K562 (cell line): Measurements from ENCODE around the gene SPARC.

Experiments
- GABPA ChIP-seq: fragments of 200-800 bp; sonication (Bioruptor generic); conservative IDR thresholded peaks from 2 replicates; pipeline ENCODE4 v1.6.1; 2016; ENCODE audit warnings: low read depth, missing genetic modification characterization, missing compliant biosample characterization
- JUND ChIP-seq, 2 experiments: IDR thresholded peaks; 2 replicates in 1 of 2; 3 replicates in 1 of 2; pipeline ENCODE4 v1.6.1; 2011; ENCODE audit warnings: borderline replicate concordance in 2 of 2, low read depth in 2 of 2, low read length in 2 of 2, improper control_type of control experiment in 1 of 2, missing biosample characterization in 1 of 2, missing genetic modification characterization in 1 of 2, missing genetic modification reagents in 1 of 2
- KAT7 ChIP-seq: sonication (generic); formaldehyde crosslinking; IDR thresholded peaks from 2 replicates; pipeline ENCODE4 v1.8.0; 2022; ENCODE audit warnings: missing genetic modification reagents, mild to moderate bottlenecking, borderline replicate concordance
- POLR2A ChIP-seq: fragments of 450-650 bp; conservative IDR thresholded peaks from 2 replicates; pipeline ENCODE4 v1.6.1; 2016
- SREBF1 ChIP-seq: fragments of 150-350 bp; IDR thresholded peaks from 2 replicates; pipeline ENCODE4 v1.6.1; 2014; ENCODE audit warnings: antibody characterized with exemption, low read depth, low read length, borderline replicate concordance
- TBP ChIP-seq: optimal IDR thresholded peaks from 2 replicates; pipeline ENCODE3; 2011; ENCODE audit warnings: low read depth, low read length, improper control_type of control experiment
- ZNF124 ChIP-seq: sonication (generic); formaldehyde crosslinking; IDR thresholded peaks from 2 replicates; pipeline ENCODE4 v1.8.1; 2022; ENCODE audit warnings: missing genetic modification reagents
- TF ChIP-seq, protein P1 (sequence below), 3 experiments: IDR thresholded peaks in 2 of 3; conservative IDR thresholded peaks in 1 of 3; 2 replicates each; pipeline ENCODE4 v1.5.1; 2011 to 2012; ENCODE audit warnings: low read length in 3 of 3, mild to moderate bottlenecking in 3 of 3, control low read depth in 2 of 3, improper control_type of control experiment in 1 of 3, inconsistent platforms in 1 of 3, low read depth in 1 of 3, mixed read lengths in 1 of 3, moderate library complexity in 1 of 3; ENCODE audit not compliant: insufficient read depth in 2 of 3

DNA sequence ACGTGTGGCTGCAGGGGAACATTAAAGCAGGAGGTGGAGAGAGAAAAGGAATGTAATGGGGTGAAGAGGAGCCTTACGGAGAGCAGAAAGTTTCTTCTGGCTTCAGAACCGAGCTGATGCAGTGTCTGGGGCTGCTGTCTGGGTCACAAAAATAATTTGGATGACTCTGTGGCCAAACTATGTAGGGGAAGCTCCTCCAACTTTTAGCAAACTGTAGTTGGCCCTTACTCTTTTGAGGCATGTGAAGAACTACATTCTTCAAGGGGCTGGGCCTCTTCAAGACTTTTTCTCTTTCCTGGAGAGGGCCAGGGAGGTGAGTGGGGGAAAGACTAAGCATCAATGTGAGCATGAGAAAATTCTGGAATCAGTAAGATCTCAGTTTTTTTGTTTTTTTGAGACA lies 31.9 kb upstream of the SPARC start:
- TF ChIP-seq JUND (IDR thresholded peaks at IDR 0.05; ENCODE audit: borderline replicate concordance, low read depth, low read length) (no peak), JUND (tag; IDR thresholded peaks at IDR 0.05; ENCODE audit: borderline replicate concordance, low read depth, low read length) (no peak), SREBF1 (no peak), GABPA (tag) (no peak), POLR2A (no peak), ZNF124 (CRISPR knock-in tag) (no peak), KAT7 (CRISPR knock-in tag) (no peak), TBP (no peak)
- TF ChIP-seq, protein P1, sequence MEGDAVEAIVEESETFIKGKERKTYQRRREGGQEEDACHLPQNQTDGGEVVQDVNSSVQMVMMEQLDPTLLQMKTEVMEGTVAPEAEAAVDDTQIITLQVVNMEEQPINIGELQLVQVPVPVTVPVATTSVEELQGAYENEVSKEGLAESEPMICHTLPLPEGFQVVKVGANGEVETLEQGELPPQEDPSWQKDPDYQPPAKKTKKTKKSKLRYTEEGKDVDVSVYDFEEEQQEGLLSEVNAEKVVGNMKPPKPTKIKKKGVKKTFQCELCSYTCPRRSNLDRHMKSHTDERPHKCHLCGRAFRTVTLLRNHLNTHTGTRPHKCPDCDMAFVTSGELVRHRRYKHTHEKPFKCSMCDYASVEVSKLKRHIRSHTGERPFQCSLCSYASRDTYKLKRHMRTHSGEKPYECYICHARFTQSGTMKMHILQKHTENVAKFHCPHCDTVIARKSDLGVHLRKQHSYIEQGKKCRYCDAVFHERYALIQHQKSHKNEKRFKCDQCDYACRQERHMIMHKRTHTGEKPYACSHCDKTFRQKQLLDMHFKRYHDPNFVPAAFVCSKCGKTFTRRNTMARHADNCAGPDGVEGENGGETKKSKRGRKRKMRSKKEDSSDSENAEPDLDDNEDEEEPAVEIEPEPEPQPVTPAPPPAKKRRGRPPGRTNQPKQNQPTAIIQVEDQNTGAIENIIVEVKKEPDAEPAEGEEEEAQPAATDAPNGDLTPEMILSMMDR (IDR thresholded peaks at IDR 0.05 in 2 of 3, conservative IDR thresholded peaks at IDR 0.05 in 1 of 3; ENCODE audit: insufficient read depth in 2 of 3, low read depth in 1 of 3, low read length in 3 of 3), result no peak
